Measurements from ENCODE around the gene GALNT18. TPM values are rescaled to one million over a fixed set of nuclear protein-coding genes. Genes with fewer than 3 reads are reported as not detected.

Gene GALNT18
- total RNA-seq, 1 experiment from 2014 or later, result 1.7 TPM

DNA sequence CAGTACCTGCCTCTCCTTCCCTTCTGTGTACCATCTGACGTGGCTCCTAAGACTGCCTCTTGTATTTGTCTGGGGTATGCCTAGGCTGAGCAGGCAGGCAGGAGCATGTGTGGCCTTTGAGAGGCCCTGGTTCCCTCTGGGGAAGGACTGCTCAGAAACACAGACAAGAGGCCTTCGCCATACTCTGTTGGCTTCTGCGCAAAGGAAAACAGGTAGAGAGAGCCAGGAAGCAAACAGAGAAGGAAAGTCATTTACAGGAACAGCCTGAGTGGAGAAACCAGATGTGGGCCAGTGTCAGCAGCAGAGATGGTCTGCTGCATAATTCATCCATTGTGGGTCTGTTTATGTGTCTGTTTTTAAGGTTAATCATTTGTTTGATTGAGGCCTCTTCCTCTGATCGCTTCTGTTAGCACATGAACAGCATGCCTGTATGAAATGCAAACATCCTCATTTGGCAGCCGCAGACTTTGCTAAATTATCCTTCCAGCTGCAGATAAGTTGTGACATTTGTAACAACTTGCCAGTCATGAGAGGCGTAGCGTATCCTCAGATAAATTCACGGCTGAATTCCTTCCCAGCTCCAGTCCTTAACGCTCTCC lies 119.4 kb downstream of the GALNT18 start:
- no peaks in the 10 kb centered on the region for H3K9me3 Mint-ChIP-seq
- no peaks in the 10 kb centered on the region for H3K36me3 Mint-ChIP-seq (ENCODE audit: insufficient read depth in 1 of 3, low read depth in 3 of 3)
- Histone ChIP-seq H2BK120ac (ENCODE audit: low read depth, low read length, poor library complexity, severe bottlenecking) (no peak overlapping the region), H3K18ac (ENCODE audit: insufficient read length, low read depth, low read length) (no peak overlapping the region), H2BK5ac (ENCODE audit: insufficient read length, low read length) (no peak overlapping the region), H2BK20ac (ENCODE audit: low read depth, low read length, poor library complexity, severe bottlenecking) (no peak overlapping the region), H2BK12ac (ENCODE audit: insufficient read length, low read depth, low read length) (no peak overlapping the region), H3K4ac (ENCODE audit: low read depth, low read length) (no peak overlapping the region), H3K23me2 (ENCODE audit: insufficient read length, low read depth, low read length, poor library complexity, severe bottlenecking) (no peaks in the 10 kb centered on the region), H3K4me1 (ENCODE audit: insufficient read depth, low read length) (peaks cover 2% of the 10 kb centered on the region; the same call in 1 of the 2 replicates), H3K79me1 (ENCODE audit: insufficient read depth, low read depth, low read length, poor library complexity, severe bottlenecking) (no peaks in the 10 kb centered on the region), H4K8ac (replicated peaks; ENCODE audit: insufficient read length, low read depth, low read length) (no peak overlapping the region), H3K23ac (ENCODE audit: insufficient read length, low read depth, low read length) (no peak overlapping the region), H3K56ac (ENCODE audit: insufficient read length, low read depth, low read length) (no peak overlapping the region), H4K5ac (ENCODE audit: insufficient read length, low read depth, low read length) (no peak overlapping the region), H3K14ac (ENCODE audit: insufficient read depth, low read length) (no peak overlapping the region), H3K9me3 (ENCODE audit: control insufficient read depth, low read depth, low read length) (no peaks in the 10 kb centered on the region), H2AFZ (ENCODE audit: low read length) (no peak overlapping the region), H3K27ac (ENCODE audit: insufficient read length, low read depth, low read length) (no peak overlapping the region), H3K79me2 (ENCODE audit: insufficient read depth, low read length) (no peaks in the 10 kb centered on the region), H3K9ac (ENCODE audit: extremely low read depth, insufficient read length, low read length) (no peak overlapping the region), H2BK15ac (ENCODE audit: low read depth, low read length) (no peak overlapping the region), H3T11ph (ENCODE audit: low read length) (no peak overlapping the region), H2AK5ac (ENCODE audit: insufficient read length, low read length) (no peak overlapping the region), H3K27me3 (ENCODE audit: insufficient read depth, low read length) (no peaks in the 10 kb centered on the region), H4K20me1 (ENCODE audit: control insufficient read depth, insufficient read depth, insufficient read length) (no peaks in the 10 kb centered on the region), H4K91ac (ENCODE audit: insufficient read length, low read depth, low read length) (no peak overlapping the region), H3K4me2 (ENCODE audit: insufficient read depth, insufficient read length, low read length) (no peak overlapping the region)
- no peak overlapping the region; a peak in 1 of 5 replicates for H3K4me3 Mint-ChIP-seq
- no CpG with 5 or more reads among the region's 9 CpGs for WGBS (ENCODE audit: extremely low coverage, insufficient read length, low lambda C conversion rate)
- DNase-seq, result no peak
- peaks cover 20 to 22% of the 10 kb centered on the region in 2 experiments for H3K4me1 Mint-ChIP-seq
- no peak for TF ChIP-seq CTCF (conservative IDR thresholded peaks at IDR 0.05)
- H3K27me3 Mint-ChIP-seq (ENCODE audit: low read depth), result peaks cover under 1% of the 10 kb centered on the region; the same call in 1 of the 2 replicates
- H3K27ac Mint-ChIP-seq, result peak overlapping the region in 1 of 3 experiments; percentile 86; a peak in 1 of 7 replicates
